SIG-M5 (cell line): ENCODE data around the gene STXBP5.
"Not testable (repeated sequence)": the region's sequence is repeated elsewhere in the genome, so short reads cannot be mapped to it uniquely, and the experiment has no call there.

Experiments
- DNase-seq: peaks from one replicate; lab custom pipeline; 2025; lab: John Stamatoyannopoulos, UW

Gene STXBP5

GRCh38 chr6:147297663-147298316 is 93.6 kb downstream of the STXBP5 start:
- no peak for DNase-seq

GRCh38 chr6:147298461-147298860 is 94.2 kb downstream of the STXBP5 start:
- DNase-seq: no peak

DNA sequence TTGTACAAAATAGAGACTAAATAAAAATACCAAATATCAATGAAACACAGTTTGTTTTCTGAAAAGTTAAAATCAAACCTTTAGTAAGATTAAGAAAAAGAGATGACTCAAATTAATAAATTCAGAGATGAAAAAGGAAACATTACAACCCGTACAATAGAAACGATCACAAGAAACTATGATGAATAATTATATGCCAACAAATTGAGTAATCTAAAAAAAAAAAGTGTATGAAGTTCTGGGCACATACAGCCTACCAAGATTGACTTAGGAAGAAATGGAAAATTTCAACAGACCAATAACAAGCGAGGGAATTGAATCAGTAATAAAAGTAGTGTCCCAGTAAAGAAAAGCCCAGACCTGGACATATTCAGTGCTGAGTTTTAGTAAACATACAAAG is 94.8 kb downstream of the STXBP5 start:
- DNase-seq: no peak

GRCh38 chr6:147301070-147301469 is 96.9 kb downstream of the STXBP5 start:
- no peak for DNase-seq

DNA sequence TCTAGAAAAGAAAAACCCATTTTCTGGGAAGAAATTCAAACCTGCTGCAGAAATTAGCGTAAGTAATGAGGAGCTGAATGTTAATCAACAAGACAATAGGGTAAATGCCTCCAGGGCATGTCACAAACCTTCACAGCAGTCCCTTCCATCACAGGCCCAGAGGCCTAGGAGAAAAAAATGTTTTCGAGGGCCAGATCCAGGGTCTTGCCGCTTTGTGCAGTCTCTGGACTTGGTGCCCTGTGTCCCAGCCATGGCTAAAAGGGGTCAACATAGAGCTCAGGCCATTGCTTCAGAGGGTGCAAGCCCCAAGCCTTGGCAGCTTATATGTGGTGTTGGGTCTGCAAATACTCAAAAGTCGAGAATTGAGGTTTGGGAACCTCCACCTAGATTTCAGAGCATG is 99.8 kb downstream of the STXBP5 start:
- DNase-seq: no peak

- DNase-seq: no peak
Measured at GRCh38 chr6:147310521-147310920, 106.3 kb downstream of the STXBP5 start.

DNA sequence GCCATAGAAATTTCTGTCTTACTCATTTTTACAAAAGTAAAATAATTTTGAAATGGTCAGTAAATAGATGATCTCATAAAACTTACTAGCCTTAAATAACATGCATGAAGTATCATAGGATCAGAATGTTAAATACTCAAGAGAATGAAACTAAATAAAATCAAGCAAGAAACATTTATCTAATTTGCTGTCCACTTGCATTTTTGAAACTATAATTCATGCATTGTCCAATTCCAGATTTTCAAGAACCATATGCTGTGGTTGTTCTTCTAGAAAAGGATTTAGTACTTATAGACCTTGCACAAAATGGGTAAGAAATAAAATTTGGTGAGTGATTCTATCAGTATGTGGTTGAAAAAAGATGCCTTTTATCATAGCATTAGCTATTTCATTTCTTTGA is 107.0 kb downstream of the STXBP5 start:
- no peak for DNase-seq

DNA sequence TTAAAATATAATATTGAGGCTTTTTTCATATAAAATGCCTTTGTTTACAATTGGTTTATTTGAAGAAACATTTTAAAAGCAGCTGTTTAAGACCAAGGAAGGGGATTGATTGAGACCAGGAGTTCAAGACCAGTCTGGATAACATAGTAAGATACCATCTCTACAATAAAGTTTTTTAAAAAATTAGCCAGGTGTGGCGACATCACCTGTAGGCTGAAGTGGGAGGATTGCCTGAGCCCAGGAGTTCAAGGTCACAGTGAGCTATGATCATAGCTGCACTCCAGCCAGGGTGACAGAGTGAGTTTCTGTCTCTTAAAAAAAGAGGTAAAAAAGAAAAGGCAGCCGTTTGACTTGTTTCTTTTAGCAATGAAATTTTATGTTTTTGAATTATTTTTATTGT is 117.0 kb downstream of the STXBP5 start:
- DNase-seq: no peak

- DNase-seq: peak; percentile 82
Measured at GRCh38 chr6:147322299-147323162, 118.3 kb downstream of the STXBP5 start.

DNA sequence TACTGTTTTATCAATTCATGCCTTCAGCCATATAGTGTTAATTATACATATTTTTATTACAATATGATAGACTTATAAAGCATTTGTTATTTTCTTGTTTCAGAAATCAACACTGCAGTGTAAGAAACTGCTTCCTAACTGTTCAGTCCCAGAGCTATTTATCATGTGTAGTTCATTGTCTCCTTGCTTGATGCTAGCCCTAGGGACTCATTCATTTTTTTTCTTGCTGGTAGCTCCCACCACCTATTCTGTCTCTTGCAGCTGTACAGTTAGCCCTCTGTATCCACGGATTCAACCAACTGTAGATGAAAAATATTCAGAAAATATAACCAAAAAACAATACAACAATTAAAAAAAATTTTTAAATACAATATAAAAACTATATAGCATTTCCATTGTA is 121.3 kb downstream of the STXBP5 start:
- DNase-seq: no peak

GRCh38 chr6:147331401-147331800 is 127.2 kb downstream of the STXBP5 start:
- DNase-seq: no peak

DNA sequence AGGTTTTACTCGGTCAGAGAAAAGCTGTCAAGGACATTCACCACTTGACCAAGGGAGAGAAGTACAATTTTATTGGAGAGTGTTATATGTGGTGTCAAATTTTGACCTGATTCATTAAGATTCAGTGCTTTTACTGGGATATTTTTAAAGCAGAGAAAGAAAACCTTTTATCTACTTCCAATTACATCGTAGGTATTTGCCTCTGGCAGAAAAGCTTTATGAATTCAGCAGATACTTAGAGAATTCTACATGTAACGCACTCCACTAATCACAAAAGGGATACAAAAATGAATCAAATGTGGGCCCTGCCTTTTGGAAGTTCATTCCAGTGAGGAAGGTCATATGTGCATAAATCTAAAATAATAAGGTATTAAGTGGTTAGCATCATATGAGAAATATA is 133.7 kb downstream of the STXBP5 start:
- no peak for DNase-seq

DNA sequence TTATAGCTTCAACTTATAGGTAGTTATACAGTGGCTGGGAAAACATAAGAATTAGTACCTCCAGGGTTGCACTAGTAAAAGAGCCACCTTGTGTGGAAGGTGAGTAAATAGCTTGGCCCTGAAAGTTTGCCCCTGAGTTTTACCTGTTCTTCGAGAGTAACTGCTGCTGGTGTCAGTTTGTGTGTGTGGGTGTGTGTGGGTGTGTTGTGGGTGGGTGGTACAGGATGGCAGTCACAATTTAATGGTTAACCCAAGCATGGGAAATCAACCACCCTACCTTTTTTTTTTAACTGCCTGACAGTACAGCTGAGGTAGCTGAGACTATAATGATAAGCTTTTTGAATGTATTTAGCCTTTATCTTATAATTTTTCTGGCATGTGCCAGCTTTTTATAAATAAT is 137.3 kb downstream of the STXBP5 start:
- no peak for DNase-seq

- no peak for DNase-seq
Measured at GRCh38 chr6:147345902-147346301, 141.7 kb downstream of the STXBP5 start.

GRCh38 chr6:147347179-147347881 is 143.1 kb downstream of the STXBP5 start:
- DNase-seq: no peak

- DNase-seq: no peak
Measured at GRCh38 chr6:147347882-147348575, 143.8 kb downstream of the STXBP5 start.

DNA sequence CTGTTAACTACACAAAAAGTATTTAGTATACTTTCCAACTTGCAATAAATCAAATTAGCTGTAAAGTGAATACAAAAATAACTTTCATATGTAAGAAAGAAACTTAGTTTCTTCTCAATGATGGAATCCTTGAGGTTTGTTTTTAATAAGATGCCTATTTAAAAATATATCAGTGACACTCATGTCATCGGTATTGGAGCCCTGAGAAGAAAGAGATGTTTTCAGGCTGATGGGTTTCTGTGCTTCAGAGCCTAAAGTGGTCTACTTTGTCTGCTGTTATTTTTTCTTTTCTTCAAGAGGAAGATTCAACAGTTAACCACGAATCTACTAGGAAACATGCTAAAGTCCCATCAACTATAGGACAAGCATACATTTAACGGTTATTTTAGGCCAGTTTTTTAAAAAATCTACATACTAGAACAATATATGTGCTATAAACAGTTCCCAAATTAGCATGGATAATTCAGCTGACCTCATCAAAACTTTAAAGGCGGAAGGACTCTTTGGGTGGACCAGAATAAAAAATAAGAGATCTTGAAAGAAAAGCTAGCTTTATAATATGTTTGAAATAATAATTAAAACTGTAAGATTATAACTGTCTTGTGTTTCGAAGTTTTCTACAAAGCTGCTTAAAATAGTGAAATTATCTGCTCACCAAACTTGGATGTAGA is 157.2 kb downstream of the STXBP5 start:
- no peak for DNase-seq

DNA sequence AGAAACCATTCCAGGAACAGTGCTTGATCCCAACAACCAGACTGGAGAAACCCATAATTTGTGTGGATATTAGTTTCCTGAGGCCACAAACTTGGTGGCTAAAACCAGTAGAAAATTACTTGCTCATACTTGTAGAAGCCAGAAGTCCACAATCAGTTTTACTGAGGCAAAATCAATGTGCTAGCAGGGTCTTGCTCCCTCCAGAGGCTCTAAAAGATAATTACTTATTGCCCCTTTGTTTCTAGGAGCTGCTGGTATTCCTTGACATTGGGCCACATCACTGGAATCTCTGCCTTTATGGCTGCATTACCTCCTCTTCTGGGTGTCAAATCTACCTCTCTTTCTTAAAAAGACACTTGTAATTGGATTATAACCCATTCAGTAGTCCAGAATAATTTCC is 162.1 kb downstream of the STXBP5 start:
- DNase-seq: no peak

- DNase-seq: no peak
Measured at GRCh38 chr6:147371325-147371724, 167.1 kb downstream of the STXBP5 start.

DNA sequence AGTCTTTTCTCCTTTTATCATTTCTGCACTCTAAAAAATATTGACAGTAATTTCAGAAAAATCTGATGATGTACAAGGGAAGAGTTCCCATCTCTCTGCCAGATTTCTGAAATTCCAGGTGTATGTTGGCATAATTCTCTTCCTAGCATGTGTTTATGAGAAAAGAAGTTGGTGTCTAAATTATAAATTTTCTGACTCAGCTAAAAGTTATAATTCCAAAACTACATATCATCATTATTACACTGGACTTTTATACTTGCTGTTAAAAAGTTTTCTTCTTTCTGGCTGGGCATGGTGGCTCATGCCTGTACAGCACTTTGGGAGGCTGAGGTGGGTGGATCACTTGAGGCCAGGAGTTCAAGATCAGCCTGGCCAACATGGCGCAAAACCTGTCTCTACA is 168.6 kb downstream of the STXBP5 start:
- no peak for DNase-seq

GRCh38 chr6:147378819-147379218 is 174.6 kb downstream of the STXBP5 start:
- DNase-seq: no peak

DNA sequence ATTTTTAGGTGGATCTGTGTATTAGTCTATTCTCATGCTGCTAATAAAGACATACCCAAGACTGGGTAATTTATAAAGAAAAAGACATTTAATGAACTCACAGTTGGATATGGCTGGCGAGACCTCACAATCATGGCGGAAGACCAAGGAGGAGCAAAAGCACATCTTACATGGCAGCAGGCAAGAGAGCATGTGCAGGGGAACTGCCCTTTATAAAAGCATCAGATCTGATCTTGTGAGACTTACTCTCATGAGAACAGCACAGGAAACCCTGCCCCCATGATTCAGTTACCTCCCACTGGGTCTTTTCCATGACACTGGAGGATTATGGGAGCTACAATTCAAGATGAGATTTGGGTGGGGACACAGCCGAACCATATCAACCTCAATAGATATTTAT is 176.6 kb downstream of the STXBP5 start:
- not testable (repeated sequence) for DNase-seq
